Measurements from ENCODE around the gene PLEKHG2.

The PLEKHG2 gene

GRCh38 chr19:39407660-39408391 is 4.6 kb upstream of the PLEKHG2 start:
- peak in 1 of 2 experiments; percentile 13 for DNase-seq

- no peak for DNase-seq
Measured at GRCh38 chr19:39408392-39409207, 3.9 kb upstream of the PLEKHG2 start.

- no peak for DNase-seq
Measured at GRCh38 chr19:39409208-39410016, 3.1 kb upstream of the PLEKHG2 start.

- DNase-seq = peak; percentile 40 to 42
Measured at GRCh38 chr19:39410017-39410830, 2.2 kb upstream of the PLEKHG2 start.

GRCh38 chr19:39410831-39411080 is 1.7 kb upstream of the PLEKHG2 start:
- no peak for DNase-seq

GRCh38 chr19:39411081-39411831 is 1.2 kb upstream of the PLEKHG2 start:
- peak; percentile 27 to 41 for DNase-seq

- DNase-seq = peak; percentile 85 to 91
Measured at GRCh38 chr19:39411832-39412099, 703 bp upstream of the PLEKHG2 start.

GRCh38 chr19:39412867-39413271 is 400 bp downstream of the PLEKHG2 start:
- no peak for DNase-seq

- DNase-seq = no peak
Measured at GRCh38 chr19:39413272-39413910, 922 bp downstream of the PLEKHG2 start.

GRCh38 chr19:39413911-39414608 is 1.6 kb downstream of the PLEKHG2 start:
- DNase-seq = no peak

GRCh38 chr19:39415111-39416046 is 2.9 kb downstream of the PLEKHG2 start:
- DNase-seq = no peak

GRCh38 chr19:39416152-39417120 is 4.0 kb downstream of the PLEKHG2 start:
- no peak for DNase-seq

GRCh38 chr19:39417463-39418181 is 5.2 kb downstream of the PLEKHG2 start:
- DNase-seq = no peak

- no peak for DNase-seq
Measured at GRCh38 chr19:39419003-39419402, 6.5 kb downstream of the PLEKHG2 start.

GRCh38 chr19:39420769-39421168 is 8.3 kb downstream of the PLEKHG2 start:
- no peak for DNase-seq

GRCh38 chr19:39422020-39422419 is 9.6 kb downstream of the PLEKHG2 start:
- no peak for DNase-seq

- no peak for DNase-seq
Measured at GRCh38 chr19:39423258-39424086, 11.0 kb downstream of the PLEKHG2 start.
